ENCODE results near the gene FAM171A2. TPM values are rescaled to one million over a fixed set of nuclear protein-coding genes. Genes with fewer than 3 reads are reported as not detected.

Gene FAM171A2
- total RNA-seq, 1 donor from 2014 or later = 25.0 TPM

- DNase-seq (ENCODE audit: extremely low read depth, low read depth, low spot score) = no peak
These were observed 1.1 kb downstream of the FAM171A2 start for GRCh38 chr17:44362459-44362948.

GRCh38 chr17:44361292-44362260, 2.1 kb downstream of the FAM171A2 start:
- DNase-seq (ENCODE audit: extremely low read depth, low read depth, low spot score) = no peak

GRCh38 chr17:44360826-44361225, 2.8 kb downstream of the FAM171A2 start:
- DNase-seq (ENCODE audit: extremely low read depth, low read depth, low spot score) = no peak

GRCh38 chr17:44360144-44360533, 3.5 kb downstream of the FAM171A2 start:
- no peak for DNase-seq (ENCODE audit: extremely low read depth, low read depth, low spot score)

GRCh38 chr17:44359458-44360143, 4.1 kb downstream of the FAM171A2 start:
- no peak for DNase-seq (ENCODE audit: extremely low read depth, low read depth, low spot score)

- DNase-seq (ENCODE audit: extremely low read depth, low read depth, low spot score) = no peak
These were observed 4.6 kb downstream of the FAM171A2 start for GRCh38 chr17:44359006-44359405.

- DNase-seq (ENCODE audit: extremely low read depth, low read depth, low spot score) = no peak
These were observed 5.6 kb downstream of the FAM171A2 start for GRCh38 chr17:44358066-44358465.

- no peak for DNase-seq (ENCODE audit: extremely low read depth, low read depth, low spot score)
These were observed 7.4 kb downstream of the FAM171A2 start for GRCh38 chr17:44356241-44356640.

GRCh38 chr17:44355642-44356099, 8.0 kb downstream of the FAM171A2 start:
- no peak for DNase-seq (ENCODE audit: extremely low read depth, low read depth, low spot score)

GRCh38 chr17:44354582-44355561, 8.8 kb downstream of the FAM171A2 start:
- DNase-seq (ENCODE audit: extremely low read depth, low read depth, low spot score) = no peak

- DNase-seq (ENCODE audit: extremely low read depth, low read depth, low spot score) = no peak
These were observed 9.9 kb downstream of the FAM171A2 start for GRCh38 chr17:44353672-44354331.

- no peak for DNase-seq (ENCODE audit: extremely low read depth, low read depth, low spot score)
These were observed 10.6 kb downstream of the FAM171A2 start for GRCh38 chr17:44352828-44353671.

GRCh38 chr17:44351961-44352827, 11.5 kb downstream of the FAM171A2 start:
- DNase-seq (ENCODE audit: extremely low read depth, low read depth, low spot score) = no peak

GRCh38 chr17:44351464-44351863, 12.2 kb downstream of the FAM171A2 start:
- no peak for DNase-seq (ENCODE audit: extremely low read depth, low read depth, low spot score)

- DNase-seq (ENCODE audit: extremely low read depth, low read depth, low spot score) = no peak
These were observed 12.9 kb downstream of the FAM171A2 start for GRCh38 chr17:44350733-44351226.

GRCh38 chr17:44349553-44350070, 14.0 kb downstream of the FAM171A2 start:
- DNase-seq (ENCODE audit: extremely low read depth, low read depth, low spot score) = no peak

- DNase-seq (ENCODE audit: extremely low read depth, low read depth, low spot score) = no peak
These were observed 14.7 kb downstream of the FAM171A2 start for GRCh38 chr17:44348988-44349364.

All from glomerular endothelial cell (primary cell).